Caco-2 (cell line): Measurements from ENCODE around the gene BSCL2. TPM values are rescaled to one million over a fixed set of nuclear protein-coding genes. Genes with fewer than 3 reads are reported as not detected.
A peak's percentile ranks its signal among the peaks of the same experiment; 100 is the strongest.

Experiments used
- BruUV-seq: library from RNA; stranded (reverse); fragments of 400-500 nt; replicated peaks from 2 replicates; lab custom pipeline; 2021; lab: Mats Ljungman, UMichigan
- CTCF ChIA-PET: fragments of 300-600 bp; sonication (Branson Sonifier 250); formaldehyde crosslinking; loops from one replicate; lab custom pipeline; 2022; ENCODE audit warnings: antibody characterized with exemption; lab: Charles Lee
- POLR2A ChIA-PET: fragments of 300-600 bp; sonication (Branson Sonifier 250); formaldehyde crosslinking; loops from one replicate; lab custom pipeline; 2022; ENCODE audit warnings: antibody characterized with exemption; lab: Charles Lee
- DNase-seq, 2 experiments: peaks; one replicate each; pipeline versions ENCODE4 v3.0.0 to v3.0.0-alpha.2; 2020 to 2022
- H3K27me3 ChIP-seq: replicated peaks from 2 replicates; pipeline ENCODE4 v1.6.0; 2011; ENCODE audit warnings: low read length; ENCODE audit not compliant: control insufficient read depth, insufficient read depth
- H3K36me3 ChIP-seq: 2 replicates; pipeline ENCODE4 v1.5.1; 2011; ENCODE audit warnings: low read length; ENCODE audit not compliant: control insufficient read depth, insufficient read depth
- H3K4me1 ChIP-seq: fragments of 250-450 bp; sonication (Bioruptor Pico); 2 replicates; pipeline ENCODE4 v1.5.1; 2020; ENCODE audit warnings: mild to moderate bottlenecking
- H3K4me3 ChIP-seq: 2 replicates; pipeline ENCODE4 v1.5.1; 2011; ENCODE audit warnings: low read depth, mild to moderate bottlenecking, control low read depth, low read length
- H3K9me3 ChIP-seq: fragments of 250-450 bp; sonication (Bioruptor Pico); 2 replicates; pipeline ENCODE4 v1.5.1; 2020; ENCODE audit warnings: mild to moderate bottlenecking, moderate library complexity
- H3K27ac Mint-ChIP-seq: one replicate; pipeline ENCODE4 v1.8.0; 2022; ENCODE audit warnings: mixed read lengths; ENCODE audit not compliant: unreplicated experiment
- H3K27me3 Mint-ChIP-seq: one replicate; pipeline ENCODE4 v1.8.0; 2022; ENCODE audit warnings: mixed read lengths; ENCODE audit not compliant: insufficient read depth, unreplicated experiment
- H3K36me3 Mint-ChIP-seq: one replicate; pipeline ENCODE4 v1.8.0; 2022; ENCODE audit warnings: mild to moderate bottlenecking, mixed read lengths; ENCODE audit not compliant: insufficient read depth, unreplicated experiment
- H3K4me1 Mint-ChIP-seq: one replicate; pipeline ENCODE4 v1.8.0; 2022; ENCODE audit warnings: low read depth, mixed read lengths; ENCODE audit not compliant: unreplicated experiment
- H3K4me3 Mint-ChIP-seq: one replicate; pipeline ENCODE4 v1.8.0; 2022; ENCODE audit warnings: mild to moderate bottlenecking, moderate library complexity, mixed read lengths; ENCODE audit not compliant: unreplicated experiment
- H3K9me3 Mint-ChIP-seq: one replicate; pipeline ENCODE4 v1.8.0; 2022; ENCODE audit warnings: mixed read lengths; ENCODE audit not compliant: unreplicated experiment
- CTCF ChIP-seq, 2 experiments: fragments of 200-600 bp in 1 of 2; IDR thresholded peaks; 1 replicate in 1 of 2; 2 replicates in 1 of 2; pipeline versions ENCODE4 v1.5.1 to v1.8.0; 2011 to 2022; ENCODE audit warnings: antibody characterized with exemption in 1 of 2, control low read depth in 1 of 2, inconsistent platforms in 1 of 2, low read depth in 1 of 2, low read length in 1 of 2, mild to moderate bottlenecking in 1 of 2, moderate library complexity in 1 of 2; ENCODE audit not compliant: insufficient read depth in 1 of 2, severe bottlenecking in 1 of 2, unreplicated experiment in 1 of 2
- intact Hi-C: fragments of 100-400 bp; cut with micrococcal nuclease; formaldehyde crosslinking; loops from one replicate; pipeline ENCODE4 v1.10.0; 2022; ENCODE audit not compliant: unreplicated experiment
- total RNA-seq: library from RNA; stranded (reverse); gene quantifications from 2 replicates; pipeline ENCODE4 v1.2.3, GENCODE V29; 2022

The BSCL2 gene
- total RNA-seq, 1 experiment from 2014 or later: 39.2 TPM

GRCh38 chr11:62728171-62728988 is 21.2 kb upstream of the BSCL2 start, which contains the start of gene TTC9C:
TSS of gene TTC9C (plus strand) at chr11:62728486. CDS start at chr11:62728849, 363 bp downstream.
- DNase-seq: peak; percentile 86 to 87
- Mint-ChIP-seq H3K4me3 (peak within 1 kb of the TSS; percentile 99), H3K27ac (peak within 1 kb of the TSS; percentile 98), H3K27me3 (no peaks in the 10 kb centered on the region), H3K4me1 (peaks cover 23% of the 10 kb centered on the region), H3K9me3 (no peaks in the 10 kb centered on the region), H3K36me3 (peaks cover 87% of the 10 kb centered on the region)
- intact Hi-C loops: loop anchor here (2.0 to 10.0 kb wide), 4 partner anchors 24 to 126 kb away; partner anchors contain the start of genes TAF6L and TMEM179B
- POLR2A ChIA-PET: interaction anchor here (0.6 to 4.8 kb wide), 18 partner anchors 15 to 161 kb away, joined by 3 to 71 read pairs (median 12); partner anchors contain the start of genes C11orf98, CSKMT, INTS5 and LBHD1
- CTCF ChIA-PET: interaction anchor here (0.6 to 4.0 kb wide), 5 partner anchors 25 to 247 kb away, joined by 3 to 21 read pairs (median 4); partner anchors contain the start of genes EEF1G, TMEM179B and ZBTB3
- Histone ChIP-seq H3K9me3 (no peaks in the 10 kb centered on the region), H3K27me3 (no peaks in the 10 kb centered on the region), H3K36me3 (no peaks in the 10 kb centered on the region), H3K4me1 (peaks cover 17% of the 10 kb centered on the region), H3K4me3 (peak within 1 kb of the TSS; percentile 94)
- TF ChIP-seq CTCF (IDR thresholded peaks at IDR 0.05; ENCODE audit: insufficient read depth in 1 of 2, low read depth in 1 of 2, low read length in 1 of 2, severe bottlenecking in 1 of 2, unreplicated experiment in 1 of 2): no peak
- TSS peak; percentile 70 for BruUV-seq

DNA sequence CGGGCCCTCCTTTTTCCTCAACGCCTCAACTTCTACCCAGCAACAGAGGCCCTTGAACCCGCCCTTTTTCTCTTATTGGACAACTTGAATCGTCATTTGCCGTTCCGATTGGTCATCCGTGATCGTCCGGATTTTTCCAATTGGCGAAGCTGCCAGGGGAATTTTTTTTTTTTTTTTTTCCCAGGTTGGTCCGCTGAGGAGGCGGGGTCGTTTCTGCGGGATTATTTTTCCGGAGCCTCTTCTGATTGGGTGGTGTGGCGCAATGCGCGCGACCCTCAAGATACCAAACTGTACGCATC is 20.6 kb upstream of the BSCL2 start:
- Histone ChIP-seq H3K36me3 (no peaks in the 10 kb centered on the region), H3K27me3 (no peaks in the 10 kb centered on the region), H3K4me1 (peaks cover 17% of the 10 kb centered on the region), H3K9me3 (no peaks in the 10 kb centered on the region), H3K4me3 (peak overlapping the region; percentile 94)
- DNase-seq: peak; percentile 94 to 97
- no peak for TF ChIP-seq CTCF (IDR thresholded peaks at IDR 0.05; ENCODE audit: insufficient read depth in 1 of 2, low read depth in 1 of 2, low read length in 1 of 2, severe bottlenecking in 1 of 2, unreplicated experiment in 1 of 2)
- ChIA-PET POLR2A (interaction anchor here (0.6 to 4.8 kb wide), 27 partner anchors 8 to 1211 kb away, joined by 3 to 71 read pairs (median 8); partner anchors contain the start of genes B3GAT3, BSCL2, C11orf98 and CSKMT), CTCF (interaction anchor here (0.6 to 4.0 kb wide), 7 partner anchors 21 to 154 kb away, joined by 3 to 21 read pairs (median 4); partner anchors contain the start of genes EEF1G, POLR2G, TMEM179B and ZBTB3)
- Mint-ChIP-seq H3K36me3 (peaks cover 87% of the 10 kb centered on the region), H3K27me3 (no peaks in the 10 kb centered on the region), H3K9me3 (no peaks in the 10 kb centered on the region), H3K27ac (peak overlapping the region; percentile 98), H3K4me1 (peaks cover 24% of the 10 kb centered on the region), H3K4me3 (peak overlapping the region; percentile 99)
- BruUV-seq: no TSS peak
- intact Hi-C loops: loop anchor here (2.0 to 10.0 kb wide), 5 partner anchors 15 to 127 kb away; partner anchors contain the start of genes TAF6L and TMEM179B
